ENCODE measurements around the gene LAMB3. TPM values are rescaled to one million over a fixed set of nuclear protein-coding genes. Genes with fewer than 3 reads are reported as not detected.

Gene LAMB3
- total RNA-seq, 2 experiments from 2014 or later = 0.83 to 0.96 TPM

DNA sequence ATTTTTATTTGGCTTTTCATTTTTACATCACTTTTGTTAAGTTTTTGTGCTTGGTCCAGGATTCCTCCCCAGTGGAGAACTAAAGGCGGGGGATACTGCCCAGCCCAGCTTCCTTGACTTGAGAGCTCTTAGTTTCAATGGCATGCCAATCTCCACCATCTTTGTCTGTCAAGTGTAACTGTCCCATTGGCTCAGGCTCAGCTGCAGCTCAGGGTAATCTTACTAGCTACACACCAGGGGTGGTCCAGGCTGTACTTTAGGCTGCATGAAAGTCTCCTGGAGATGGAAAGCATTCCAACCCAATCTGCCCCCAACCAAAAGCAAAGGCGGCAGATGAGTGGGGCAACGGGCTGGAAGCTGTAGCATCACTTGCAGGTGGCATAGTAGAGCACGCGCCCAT is 37.3 kb downstream of the LAMB3 start:
- DNase-seq (no peak), ATAC-seq (ENCODE audit: low read depth) (no peak)
- Mint-ChIP-seq H3K27me3 (no peaks in the 10 kb centered on the region), H3K9me3 (no peaks in the 10 kb centered on the region), H3K4me3 (no peak overlapping the region), H3K27ac (no peak overlapping the region), H3K36me3 (no peaks in the 10 kb centered on the region), H3K4me1 (peaks cover 10% of the 10 kb centered on the region)
- POLR2A ChIA-PET = no interaction called here

DNA sequence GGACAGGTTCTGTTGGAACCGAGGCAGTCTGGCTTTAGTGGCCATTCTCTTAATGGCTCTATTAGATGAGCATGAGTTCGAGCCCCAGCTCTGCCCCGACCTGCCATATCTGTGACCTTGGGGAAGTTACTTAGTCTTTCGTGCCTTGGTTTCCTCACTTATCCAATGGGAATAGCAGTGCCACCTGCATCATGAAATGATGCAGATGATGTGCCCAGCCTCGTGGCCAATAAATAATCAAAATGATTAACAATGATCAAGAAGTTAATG is 38.1 kb downstream of the LAMB3 start:
- Mint-ChIP-seq H3K4me1 (peaks cover 10% of the 10 kb centered on the region), H3K9me3 (no peaks in the 10 kb centered on the region), H3K36me3 (no peaks in the 10 kb centered on the region), H3K27me3 (no peaks in the 10 kb centered on the region), H3K4me3 (no peak overlapping the region), H3K27ac (no peak overlapping the region)
- POLR2A ChIA-PET = no interaction called here
- no peak for ATAC-seq (ENCODE audit: low read depth)
- DNase-seq = no peak

DNA sequence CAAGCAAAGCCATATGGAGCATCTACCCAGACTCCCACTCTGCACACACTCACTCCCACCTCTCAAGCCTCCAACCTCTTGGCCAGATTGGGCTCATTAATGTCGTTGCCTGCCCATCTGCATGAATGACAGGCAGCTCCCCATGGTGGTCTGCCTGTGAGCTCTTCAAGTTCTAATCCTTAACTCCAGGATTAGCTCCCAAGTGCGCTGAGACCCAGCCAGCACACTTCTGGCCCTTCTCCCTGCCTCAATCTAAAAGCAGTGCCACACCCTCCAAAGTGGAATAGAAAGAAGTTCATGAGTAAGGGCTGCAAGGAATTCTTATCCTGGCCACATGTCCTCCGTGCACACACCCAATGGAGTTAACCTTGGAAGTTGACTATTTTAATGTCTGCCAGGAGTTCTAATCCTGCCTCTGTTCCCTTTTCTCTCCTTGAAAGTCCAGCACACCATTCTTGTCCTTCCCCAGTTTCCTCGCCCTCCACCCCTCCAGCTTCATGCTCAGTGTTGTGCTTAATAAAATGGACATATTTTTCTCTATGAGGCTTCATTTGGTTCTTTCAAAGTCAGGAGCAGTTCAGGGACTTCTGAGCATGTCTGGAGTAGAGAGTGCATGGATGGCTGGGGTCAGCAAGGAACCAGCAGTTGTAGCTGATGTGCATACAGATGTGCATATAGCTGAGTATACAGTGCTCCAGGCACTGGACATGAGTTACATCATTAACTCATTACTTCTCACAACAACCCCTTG is 38.6 kb downstream of the LAMB3 start:
- no peaks in the 10 kb centered on the region for H3K27me3 Mint-ChIP-seq
- no peak overlapping the region for H3K4me3 Mint-ChIP-seq
- no peak for ATAC-seq (ENCODE audit: low read depth)
- POLR2A ChIA-PET = no interaction called here
- H3K4me1 Mint-ChIP-seq = peaks cover 10% of the 10 kb centered on the region
- no peaks in the 10 kb centered on the region for H3K9me3 Mint-ChIP-seq
- H3K27ac Mint-ChIP-seq = no peak overlapping the region
- no peaks in the 10 kb centered on the region for H3K36me3 Mint-ChIP-seq
- DNase-seq = no peak

DNA sequence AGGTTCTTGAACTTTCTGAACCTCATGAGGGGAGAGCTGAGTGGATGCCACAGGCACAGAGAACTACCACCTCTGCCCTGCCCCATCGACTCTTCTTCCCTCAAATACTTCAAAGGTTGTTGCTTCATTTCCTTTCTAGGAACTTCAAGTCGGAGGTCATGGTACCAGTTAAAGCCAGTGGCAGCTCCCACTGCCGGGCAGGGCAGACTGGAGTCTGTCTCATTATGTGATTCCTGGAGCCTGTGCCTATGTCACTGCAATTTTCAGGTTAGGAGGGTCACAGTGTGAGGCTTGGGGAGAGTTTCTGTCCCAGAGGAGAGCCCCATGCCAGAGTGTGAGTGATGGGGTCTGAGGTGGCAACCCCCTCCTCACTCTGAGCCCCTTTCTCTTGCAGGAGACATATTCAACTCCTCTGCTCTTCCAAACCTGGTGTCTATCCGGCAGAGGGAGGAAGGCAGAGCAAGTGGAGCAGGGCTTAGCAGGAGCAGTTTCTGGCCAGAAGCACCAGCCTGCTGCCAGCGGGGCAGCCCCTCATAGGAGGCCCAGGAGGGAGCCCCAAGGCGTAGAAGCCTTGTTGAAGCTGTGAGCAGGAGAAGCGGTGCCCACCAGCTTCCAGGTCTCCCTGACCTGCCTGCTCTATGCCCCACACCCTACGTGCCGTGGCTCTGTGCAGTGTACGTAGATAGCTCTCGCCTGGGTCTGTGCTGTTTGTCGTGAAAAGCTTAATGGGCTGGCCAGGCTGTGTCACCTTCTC is 39.4 kb downstream of the LAMB3 start:
- H3K9me3 Mint-ChIP-seq = no peaks in the 10 kb centered on the region
- H3K36me3 Mint-ChIP-seq = no peaks in the 10 kb centered on the region
- POLR2A ChIA-PET = no interaction called here
- no peak overlapping the region for H3K27ac Mint-ChIP-seq
- no peak for DNase-seq
- no peak overlapping the region for H3K4me3 Mint-ChIP-seq
- ATAC-seq (ENCODE audit: low read depth) = peak; percentile 25
- peaks cover 10% of the 10 kb centered on the region for H3K4me1 Mint-ChIP-seq
- H3K27me3 Mint-ChIP-seq = no peaks in the 10 kb centered on the region

DNA sequence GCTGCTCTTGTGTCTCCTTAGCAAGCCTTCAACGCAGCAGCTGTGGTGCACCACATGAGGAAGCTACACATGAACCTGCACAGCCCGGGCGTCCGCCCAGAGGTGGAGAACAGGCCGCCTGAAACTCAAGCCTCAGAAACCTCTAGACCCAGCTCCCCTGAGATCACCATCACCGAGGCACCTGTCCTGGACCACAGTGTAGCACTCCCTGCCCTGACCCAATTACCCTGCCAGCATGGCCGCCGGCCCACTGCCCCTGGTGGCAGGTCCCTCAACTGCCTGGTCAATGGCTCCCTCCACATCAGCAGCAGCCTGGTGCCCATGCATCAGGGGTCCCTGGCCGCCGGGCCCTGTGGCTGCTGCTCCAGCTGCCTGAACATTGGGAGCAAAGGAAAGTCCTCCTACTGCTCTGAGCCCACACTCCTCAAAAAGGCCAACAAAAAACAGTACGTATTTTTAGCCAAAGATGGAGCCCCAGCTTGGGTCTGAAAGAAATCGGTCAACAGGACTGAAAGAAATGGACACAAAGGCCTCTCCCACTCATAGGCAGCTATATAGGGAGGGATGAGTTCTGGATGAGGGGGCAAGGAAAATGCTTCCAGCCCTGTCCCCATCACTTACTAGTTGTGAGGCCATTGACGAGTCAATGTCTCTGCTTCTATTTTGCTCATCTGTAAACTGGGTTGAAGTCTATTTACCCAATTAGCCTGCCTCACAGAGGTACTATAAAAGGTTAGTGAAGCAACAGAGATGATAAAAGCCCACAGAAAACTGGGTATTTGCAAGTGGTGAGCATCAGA is 40.3 kb downstream of the LAMB3 start:
- peak overlapping the region; percentile 71 for H3K27ac Mint-ChIP-seq
- H3K27me3 Mint-ChIP-seq = no peaks in the 10 kb centered on the region
- peaks cover 10% of the 10 kb centered on the region for H3K4me1 Mint-ChIP-seq
- H3K9me3 Mint-ChIP-seq = no peaks in the 10 kb centered on the region
- ATAC-seq (ENCODE audit: low read depth) (peak; percentile 92), DNase-seq (peak; percentile 53)
- no peaks in the 10 kb centered on the region for H3K36me3 Mint-ChIP-seq
- POLR2A ChIA-PET = interaction anchor here (1.6 kb wide), 1 partner anchor 157 kb away, joined by 8 read pairs; no protein-coding TSS in a partner anchor
- H3K4me3 Mint-ChIP-seq = peak overlapping the region; percentile 43

DNA sequence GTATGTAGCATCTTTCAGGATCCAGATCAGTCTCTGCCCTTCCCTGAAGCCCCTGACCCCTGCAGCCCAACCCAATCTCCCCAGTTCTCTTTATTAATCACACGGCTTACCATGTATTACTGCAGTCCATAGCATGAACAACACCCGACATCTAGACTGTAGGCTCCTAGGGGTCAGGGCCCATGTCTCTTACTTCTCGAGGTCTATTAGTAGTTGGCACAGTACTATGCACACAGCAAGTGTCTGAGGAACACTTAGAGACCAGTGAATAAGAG is 41.7 kb downstream of the LAMB3 start:
- Mint-ChIP-seq H3K27ac (no peak overlapping the region), H3K9me3 (no peaks in the 10 kb centered on the region), H3K27me3 (no peaks in the 10 kb centered on the region), H3K36me3 (no peaks in the 10 kb centered on the region), H3K4me3 (no peak overlapping the region), H3K4me1 (peaks cover 10% of the 10 kb centered on the region)
- POLR2A ChIA-PET = interaction anchor here (1.6 kb wide), 1 partner anchor 158 kb away, joined by 8 read pairs; no protein-coding TSS in a partner anchor
- no peak for ATAC-seq (ENCODE audit: low read depth)
- DNase-seq = no peak

DNA sequence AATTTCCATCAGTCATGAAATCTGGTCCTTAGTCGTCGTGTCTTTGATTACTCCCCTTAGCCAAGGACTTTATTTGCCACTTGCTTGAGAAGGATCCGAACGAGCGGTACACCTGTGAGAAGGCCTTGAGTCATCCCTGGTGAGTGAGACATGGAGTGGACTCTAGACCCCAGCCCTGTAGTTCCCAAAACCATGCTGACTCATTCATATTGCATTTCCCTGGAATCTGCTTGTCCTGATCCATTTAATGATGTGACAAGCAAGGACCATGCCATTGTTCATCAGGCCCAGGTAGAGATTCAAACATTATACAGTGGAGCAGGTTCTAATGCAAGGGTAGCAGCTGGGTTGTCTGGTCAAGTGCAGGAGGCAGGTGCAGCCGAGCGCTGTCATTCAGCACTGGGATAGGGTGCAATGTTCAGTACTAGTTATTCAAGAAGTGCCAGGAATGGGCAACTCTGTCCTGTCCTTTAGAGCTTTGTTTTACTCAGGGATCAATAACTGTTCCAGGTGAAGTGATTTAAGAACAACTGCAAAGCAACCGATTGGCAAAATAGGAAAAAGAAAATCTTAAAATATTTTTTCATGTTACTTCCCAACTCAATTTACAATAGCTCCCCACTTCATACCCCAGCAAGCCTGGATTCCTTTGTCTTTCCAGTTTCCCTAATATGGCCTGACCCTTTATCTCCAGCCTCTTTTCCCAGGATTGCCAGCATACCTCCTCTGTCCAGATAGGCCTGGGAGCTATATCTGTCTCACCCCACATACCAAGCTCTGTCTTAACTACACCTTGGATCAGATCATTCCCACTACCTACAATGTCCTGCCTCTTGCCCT is 42.2 kb downstream of the LAMB3 start:
- Mint-ChIP-seq H3K27me3 (no peaks in the 10 kb centered on the region), H3K4me1 (peaks cover 14% of the 10 kb centered on the region), H3K27ac (no peak overlapping the region), H3K36me3 (no peaks in the 10 kb centered on the region), H3K9me3 (no peaks in the 10 kb centered on the region), H3K4me3 (no peak overlapping the region)
- POLR2A ChIA-PET = interaction anchor here (0.7 kb wide), 1 partner anchor 160 kb away, joined by 3 read pairs; no protein-coding TSS in a partner anchor
- ATAC-seq (ENCODE audit: low read depth) (no peak), DNase-seq (no peak)

DNA sequence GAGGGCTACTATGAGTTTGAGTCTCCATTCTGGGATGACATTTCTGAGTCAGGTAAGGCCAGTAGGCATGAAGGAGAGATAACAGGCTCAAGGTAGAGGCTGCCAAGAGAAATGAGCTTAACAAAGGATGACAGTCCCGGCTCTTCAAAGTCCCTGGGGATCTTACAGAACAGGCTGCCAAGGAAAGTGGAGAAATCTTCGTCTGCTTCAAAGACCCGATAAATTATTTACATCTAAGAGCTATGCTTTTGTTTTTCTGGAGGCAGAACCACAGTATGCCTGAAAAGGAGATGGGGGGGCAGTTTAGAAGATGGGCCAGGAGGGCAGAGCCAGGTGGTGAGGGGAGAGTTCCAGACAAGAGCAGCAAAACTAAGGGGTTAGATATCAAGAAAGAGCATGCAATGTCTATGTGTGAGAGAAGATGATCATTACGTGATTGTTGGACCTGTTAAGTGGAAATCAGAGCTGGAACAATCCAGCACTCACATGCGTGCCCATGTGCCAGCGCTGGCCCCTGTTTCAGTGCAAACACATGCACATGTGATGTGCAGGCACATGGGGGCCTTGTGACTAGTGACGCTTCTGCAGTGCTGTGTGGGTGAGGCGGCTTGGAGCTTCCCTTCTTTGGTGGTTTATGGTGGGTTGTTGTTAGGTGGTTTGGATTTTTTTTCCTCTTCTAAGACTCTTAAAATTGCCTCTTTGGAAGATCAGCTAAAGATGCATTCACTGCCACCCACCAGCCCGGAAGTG is 43.0 kb downstream of the LAMB3 start:
- H3K9me3 Mint-ChIP-seq = no peaks in the 10 kb centered on the region
- no peaks in the 10 kb centered on the region for H3K36me3 Mint-ChIP-seq
- H3K4me3 Mint-ChIP-seq = no peak overlapping the region
- no peaks in the 10 kb centered on the region for H3K27me3 Mint-ChIP-seq
- H3K27ac Mint-ChIP-seq = no peak overlapping the region
- no peak for ATAC-seq (ENCODE audit: low read depth)
- DNase-seq = no peak
- POLR2A ChIA-PET = interaction anchor here (0.7 kb wide), 1 partner anchor 160 kb away, joined by 3 read pairs; no protein-coding TSS in a partner anchor
- H3K4me1 Mint-ChIP-seq = peaks cover 18% of the 10 kb centered on the region

DNA sequence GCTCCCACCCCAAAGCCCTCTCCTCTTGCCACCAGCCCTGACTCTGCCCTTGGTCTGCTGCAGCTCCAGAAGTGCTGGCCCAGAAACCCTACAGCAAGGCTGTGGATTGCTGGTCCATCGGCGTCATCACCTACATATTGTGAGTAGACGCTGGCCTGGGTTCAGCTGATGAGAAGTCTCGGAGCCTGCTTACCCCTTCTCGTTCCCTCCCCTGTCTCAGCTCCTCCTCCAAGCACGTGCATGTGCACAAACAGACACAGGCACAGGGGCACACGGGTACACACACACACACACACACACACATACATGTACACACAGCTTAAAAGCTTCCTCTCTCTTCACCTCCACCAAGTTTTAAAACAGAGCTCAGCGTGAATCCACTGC is 44.4 kb downstream of the LAMB3 start:
- H3K4me3 Mint-ChIP-seq = no peak overlapping the region
- POLR2A ChIA-PET = interaction anchor here (1.4 kb wide), 1 partner anchor 68 kb away, joined by 3 read pairs; the partner anchor contains the start of gene G0S2
- no peak overlapping the region for H3K27ac Mint-ChIP-seq
- DNase-seq = no peak
- H3K36me3 Mint-ChIP-seq = no peaks in the 10 kb centered on the region
- no peak for ATAC-seq (ENCODE audit: low read depth)
- H3K9me3 Mint-ChIP-seq = no peaks in the 10 kb centered on the region
- H3K27me3 Mint-ChIP-seq = no peaks in the 10 kb centered on the region
- peaks cover 17% of the 10 kb centered on the region for H3K4me1 Mint-ChIP-seq

DNA sequence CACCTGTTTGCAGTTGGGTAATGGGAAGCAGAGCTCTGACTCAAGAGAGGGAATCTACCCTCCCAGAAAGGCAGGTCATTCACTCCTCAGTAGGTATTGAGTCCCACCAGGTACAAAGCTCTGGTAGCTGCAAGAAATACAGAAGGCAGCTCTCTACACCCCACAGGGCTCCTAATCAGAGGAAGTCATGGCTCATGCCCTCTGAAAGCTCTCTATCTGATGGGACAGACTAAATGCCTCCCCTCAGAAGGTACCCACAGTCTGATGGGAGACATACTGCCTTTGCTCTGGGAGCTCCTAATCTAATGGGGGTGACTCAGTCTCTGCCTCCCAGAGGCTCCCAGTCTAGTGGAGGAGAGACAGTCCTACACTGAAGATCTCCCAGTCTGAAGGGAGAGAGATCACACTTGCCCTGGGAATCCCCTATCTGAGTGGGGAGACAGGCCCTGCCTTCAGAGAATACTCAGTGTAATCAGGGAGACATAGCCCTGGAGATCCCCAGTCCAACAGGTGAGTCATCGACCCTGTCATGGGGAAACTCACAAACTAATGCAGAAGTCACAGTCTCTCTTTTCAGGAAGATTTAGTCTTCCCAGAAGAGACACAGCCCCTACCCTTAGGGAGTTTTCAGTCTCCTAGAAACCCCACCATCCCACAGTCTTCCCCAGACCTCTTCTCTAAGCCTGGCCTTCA is 45.0 kb downstream of the LAMB3 start:
- H3K36me3 Mint-ChIP-seq = no peaks in the 10 kb centered on the region
- POLR2A ChIA-PET = interaction anchor here (1.4 kb wide), 1 partner anchor 68 kb away, joined by 3 read pairs; the partner anchor contains the start of gene G0S2
- no peaks in the 10 kb centered on the region for H3K27me3 Mint-ChIP-seq
- peaks cover 11% of the 10 kb centered on the region for H3K4me1 Mint-ChIP-seq
- DNase-seq (no peak), ATAC-seq (ENCODE audit: low read depth) (no peak)
- H3K4me3 Mint-ChIP-seq = no peak overlapping the region
- H3K9me3 Mint-ChIP-seq = no peaks in the 10 kb centered on the region
- H3K27ac Mint-ChIP-seq = no peak overlapping the region

DNA sequence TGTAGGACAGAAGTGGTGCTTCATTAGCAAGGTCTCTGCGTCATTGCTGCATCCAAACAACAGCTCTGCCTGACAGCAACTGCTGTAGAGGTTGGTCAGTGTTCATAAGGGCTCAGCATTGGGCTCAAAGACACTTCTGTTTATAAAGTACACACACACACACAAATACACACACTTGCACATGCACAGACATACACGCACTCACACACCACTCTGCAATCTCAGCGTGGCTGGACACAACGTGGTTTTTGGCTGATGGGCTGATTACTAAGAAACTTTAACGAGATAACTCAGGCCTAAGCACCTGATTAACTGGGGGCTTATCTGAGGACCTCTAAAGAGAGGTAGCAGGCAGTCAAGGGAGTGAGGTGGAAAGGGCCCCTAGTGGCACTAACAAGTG is 48.3 kb downstream of the LAMB3 start:
- no peak for DNase-seq
- no peak overlapping the region for H3K4me3 Mint-ChIP-seq
- H3K9me3 Mint-ChIP-seq = no peaks in the 10 kb centered on the region
- POLR2A ChIA-PET = no interaction called here
- ATAC-seq (ENCODE audit: low read depth) = no peak
- no peaks in the 10 kb centered on the region for H3K36me3 Mint-ChIP-seq
- peaks cover 7% of the 10 kb centered on the region for H3K4me1 Mint-ChIP-seq
- H3K27ac Mint-ChIP-seq = peak overlapping the region; percentile 42
- peaks cover 18% of the 10 kb centered on the region for H3K27me3 Mint-ChIP-seq
